Cardiac septum (tissue), 1 donor: ENCODE data around the gene MLC1. TPM values are rescaled to one million over a fixed set of nuclear protein-coding genes. Genes with fewer than 3 reads are reported as not detected.

ENCODE experiments used
- DNase-seq: peaks from one replicate; pipeline ENCODE4 v3.0.0-alpha.2; 2020; ENCODE audit warnings: low spot score
- intact Hi-C: fragments of 100-400 bp; cut with DNase I; formaldehyde crosslinking; loops from one replicate; pipeline ENCODE4 v1.14.0; 2022
- total RNA-seq: library from RNA; stranded (reverse); fragmentation: NEBNext Ultra II Directional; extraction: Animal tissue kit (Norgen Biotek cat#: 25700); gene quantifications from one replicate; pipeline ENCODE4 v1.2.1, GENCODE V29; 2021
- donor health status: DM: no; HTN: no; CAD: no.

The MLC1 gene
- total RNA-seq, 1 donor from 2014 or later, result 0.13 TPM

DNA sequence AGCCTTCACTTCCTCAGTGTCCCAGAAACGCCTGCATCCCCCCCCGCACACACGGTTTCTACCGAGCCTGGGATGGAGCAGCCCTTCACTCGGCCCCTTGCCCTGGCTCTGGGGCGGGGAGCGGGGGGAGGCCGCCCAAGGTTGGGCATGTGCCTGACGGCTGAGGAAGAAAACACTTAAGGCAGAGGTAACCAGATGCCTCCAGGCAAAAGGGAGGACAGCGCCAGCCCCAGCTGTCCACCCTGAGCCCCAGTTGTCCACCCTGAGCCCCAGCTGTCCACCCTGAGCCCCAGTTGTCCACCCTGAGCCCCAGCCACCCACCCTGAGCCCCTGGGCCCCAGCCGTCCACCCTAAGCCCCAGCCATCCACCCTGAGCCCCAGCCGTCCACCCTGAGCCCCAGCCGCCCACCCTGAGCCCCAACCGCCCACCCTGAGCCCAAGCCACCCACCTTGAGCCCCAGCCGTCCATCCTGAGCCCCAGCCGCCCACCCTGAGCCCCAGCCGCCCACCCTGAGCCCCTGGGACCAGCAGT is 23.3 kb downstream of the MLC1 start:
- DNase-seq, result no peak
- intact Hi-C loops, result loop anchor here (10.0 kb wide), 1 partner anchor 63 kb away; no protein-coding TSS in a partner anchor

DNA sequence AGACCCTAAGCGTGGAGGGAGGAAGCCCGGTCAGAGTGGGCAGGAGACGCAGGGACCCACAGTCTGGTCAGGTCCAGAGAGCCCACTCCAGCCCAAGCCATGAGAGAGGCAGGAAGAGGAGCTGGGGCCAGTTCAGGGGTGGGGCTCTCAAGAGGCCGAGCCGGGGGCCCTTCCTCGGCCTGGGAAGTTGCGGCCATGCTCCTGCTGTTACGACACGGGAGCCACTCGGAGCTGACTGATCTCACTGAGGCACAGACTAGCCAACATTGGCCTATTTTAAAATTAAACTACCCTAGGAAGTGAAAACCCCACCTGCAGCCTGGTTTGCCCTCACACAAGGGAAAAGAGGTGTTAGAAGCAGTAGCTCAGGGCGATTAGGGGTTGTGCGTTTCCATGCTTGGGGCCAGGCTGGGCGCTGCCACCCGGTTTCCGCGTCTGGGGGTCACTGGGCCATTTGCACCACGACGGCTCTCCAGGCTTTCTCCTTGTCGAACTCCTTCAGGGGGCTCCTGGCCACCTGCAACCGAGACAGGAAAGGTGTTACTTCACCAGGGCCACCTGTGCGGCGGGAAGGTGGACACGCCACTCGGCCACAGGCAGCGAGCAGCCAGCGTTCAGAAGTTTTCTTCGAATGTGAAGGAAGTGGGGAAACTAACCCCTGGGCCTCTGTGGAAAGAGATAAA is 23.9 kb downstream of the MLC1 start:
- DNase-seq, result no peak
- intact Hi-C loops, result loop anchor here (10.0 kb wide), 1 partner anchor 64 kb away; no protein-coding TSS in a partner anchor

DNA sequence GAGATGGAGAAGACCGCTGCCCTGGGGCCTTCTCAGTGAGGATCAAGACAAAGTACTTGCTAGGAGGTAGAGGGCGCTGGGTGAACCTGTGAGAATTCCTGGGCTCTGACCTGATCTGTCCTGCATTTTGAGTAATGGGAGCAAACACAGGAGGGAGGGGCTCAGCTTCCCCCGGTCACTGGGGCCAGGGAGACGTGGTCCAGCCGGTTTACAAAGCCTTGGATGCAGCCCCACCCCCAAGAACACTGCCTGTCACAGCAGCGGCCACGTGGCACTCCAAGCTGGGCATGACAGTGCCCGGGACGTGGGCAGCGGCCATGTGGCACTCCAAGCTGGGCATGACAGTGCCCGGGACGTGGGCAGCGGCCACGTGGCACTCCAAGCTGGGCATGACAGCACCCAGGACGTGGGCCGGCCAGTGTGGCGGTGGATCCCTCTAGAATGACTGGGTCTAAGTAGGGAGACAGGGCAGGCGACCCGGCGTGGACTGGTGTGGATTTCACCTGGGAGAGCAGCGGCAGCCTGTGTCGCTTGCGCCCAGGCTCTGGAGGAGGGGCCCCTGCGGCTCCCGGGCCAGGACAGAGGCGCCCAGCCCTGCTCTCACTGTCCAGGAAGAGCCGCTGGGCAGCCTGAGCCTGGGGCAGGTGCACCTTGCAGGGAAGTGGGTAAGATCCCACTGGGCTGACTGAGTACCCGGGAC is 24.6 kb downstream of the MLC1 start:
- no peak for DNase-seq

DNA sequence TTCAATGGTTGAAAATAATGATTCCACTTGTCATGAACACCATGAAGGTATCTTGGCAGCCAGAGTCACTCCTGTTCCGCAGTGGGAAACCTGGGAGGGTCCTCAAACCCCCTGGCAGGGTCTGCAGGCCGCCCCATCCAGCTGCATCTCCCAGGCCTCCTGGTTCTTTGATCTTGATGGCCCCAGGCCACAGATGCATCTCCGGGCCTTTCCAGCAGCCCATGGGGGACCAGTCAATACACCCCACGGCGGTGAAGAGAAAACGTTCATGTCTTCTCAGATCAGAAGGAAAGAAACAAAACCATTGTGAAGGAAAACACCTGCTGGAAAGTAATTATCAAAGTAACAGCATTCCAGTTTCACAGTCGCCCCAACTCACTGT is 25.4 kb downstream of the MLC1 start:
- intact Hi-C loops, result loop anchor here (10.0 kb wide), 1 partner anchor 65 kb away; no protein-coding TSS in a partner anchor
- no peak for DNase-seq

More for the DNA sequence above, 24.6 kb downstream of the MLC1 start:
- intact Hi-C loops, result loop anchor here (10.0 kb wide), 1 partner anchor 64 kb away; no protein-coding TSS in a partner anchor

DNA sequence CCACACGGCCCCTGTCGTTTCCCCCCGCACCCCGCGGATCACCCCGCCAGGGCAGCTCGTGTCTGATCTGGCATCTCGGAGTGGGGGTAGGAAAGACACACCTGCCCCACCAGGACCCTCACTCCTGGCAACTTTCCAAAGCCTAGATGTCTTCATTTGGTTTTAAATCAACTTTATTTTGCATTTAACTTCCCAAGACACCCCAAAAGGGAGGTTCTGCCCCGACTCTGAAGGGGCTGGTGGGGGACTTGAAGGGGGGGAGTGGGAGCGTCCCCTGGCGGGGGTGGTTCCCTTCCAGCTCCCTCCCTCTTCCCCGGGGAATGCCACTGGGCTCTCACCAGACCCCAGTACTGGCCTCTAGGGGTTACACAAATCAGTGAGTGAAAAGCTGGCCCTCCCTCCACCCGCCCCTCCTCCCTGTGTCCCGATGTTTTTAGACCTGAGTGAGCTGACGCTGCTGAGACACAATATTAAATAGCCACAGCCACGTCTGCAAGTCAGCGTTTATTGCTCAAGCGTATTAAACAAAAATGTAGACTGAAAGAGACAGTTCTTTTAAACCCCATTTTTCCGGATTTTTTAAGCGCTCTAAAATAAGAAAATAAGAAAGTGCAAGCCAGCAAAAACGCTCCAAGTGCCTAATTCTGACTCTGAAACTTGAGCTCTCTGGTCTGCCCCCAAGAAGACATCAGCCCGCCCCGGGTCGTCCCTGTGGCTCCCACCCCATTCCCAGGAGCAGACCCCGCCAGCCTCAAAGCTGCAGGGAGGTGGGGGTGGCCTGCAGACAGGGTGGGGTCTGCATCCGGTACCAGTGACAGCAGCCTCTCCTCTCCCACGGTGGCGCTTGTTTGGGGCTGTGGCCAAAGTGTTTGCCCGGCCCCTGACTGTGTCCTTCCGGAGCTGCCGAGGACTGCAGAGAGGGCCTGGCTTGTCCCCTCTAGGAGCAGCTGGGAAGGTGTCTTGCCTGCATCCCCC is 26.0 kb downstream of the MLC1 start:
- intact Hi-C loops, result no loop called here

DNA sequence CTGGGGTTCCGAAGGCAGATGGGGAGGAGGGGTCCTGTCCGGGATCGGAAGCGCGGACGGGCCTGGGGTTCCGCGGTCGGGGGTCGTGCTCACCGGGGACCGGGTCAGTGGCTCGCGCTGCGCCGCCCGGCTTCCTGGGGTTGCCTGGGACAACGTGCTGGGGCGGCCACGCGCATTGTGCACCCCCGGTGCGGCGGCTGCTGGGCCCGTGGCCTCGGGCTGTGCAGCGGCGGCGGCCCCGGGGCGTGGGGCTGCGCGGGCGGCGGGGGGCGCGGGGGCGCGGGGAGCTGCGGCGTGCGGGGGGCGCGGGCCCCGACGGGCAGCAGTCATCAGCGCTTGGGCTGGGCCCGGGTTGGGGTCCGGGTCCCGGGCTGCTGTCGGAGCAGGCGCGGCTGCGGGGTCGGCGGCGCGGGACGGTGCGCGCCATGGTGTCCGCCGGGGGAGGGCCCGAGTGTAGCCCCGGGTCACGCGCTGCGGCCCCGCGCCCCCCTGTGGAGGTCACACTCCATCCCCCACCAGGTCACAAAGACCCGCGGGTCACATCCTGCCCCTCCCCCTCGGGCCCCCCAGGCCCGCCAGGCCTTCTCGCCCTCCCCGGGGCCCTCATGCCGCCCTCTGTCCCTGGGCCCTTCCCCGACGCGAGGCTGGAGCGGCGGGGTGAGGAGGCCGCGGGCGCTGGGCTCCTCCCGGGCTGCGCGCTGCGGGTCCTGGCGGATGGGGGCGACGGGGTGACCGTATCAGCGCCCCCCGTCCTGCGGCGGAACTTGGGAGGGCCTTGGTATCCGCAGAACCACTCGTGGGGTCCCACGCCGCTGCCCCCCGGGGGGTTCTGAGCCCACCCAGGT is 26.9 kb downstream of the MLC1 start, which contains the start of gene TTLL8:
Gene TTLL8, minus strand, starts transcription at position 238 of the 845 bp plus-strand sequence.
- intact Hi-C loops, result no loop called here

More for the DNA sequence above, 26.0 kb downstream of the MLC1 start:
- DNase-seq, result no peak

DNA sequence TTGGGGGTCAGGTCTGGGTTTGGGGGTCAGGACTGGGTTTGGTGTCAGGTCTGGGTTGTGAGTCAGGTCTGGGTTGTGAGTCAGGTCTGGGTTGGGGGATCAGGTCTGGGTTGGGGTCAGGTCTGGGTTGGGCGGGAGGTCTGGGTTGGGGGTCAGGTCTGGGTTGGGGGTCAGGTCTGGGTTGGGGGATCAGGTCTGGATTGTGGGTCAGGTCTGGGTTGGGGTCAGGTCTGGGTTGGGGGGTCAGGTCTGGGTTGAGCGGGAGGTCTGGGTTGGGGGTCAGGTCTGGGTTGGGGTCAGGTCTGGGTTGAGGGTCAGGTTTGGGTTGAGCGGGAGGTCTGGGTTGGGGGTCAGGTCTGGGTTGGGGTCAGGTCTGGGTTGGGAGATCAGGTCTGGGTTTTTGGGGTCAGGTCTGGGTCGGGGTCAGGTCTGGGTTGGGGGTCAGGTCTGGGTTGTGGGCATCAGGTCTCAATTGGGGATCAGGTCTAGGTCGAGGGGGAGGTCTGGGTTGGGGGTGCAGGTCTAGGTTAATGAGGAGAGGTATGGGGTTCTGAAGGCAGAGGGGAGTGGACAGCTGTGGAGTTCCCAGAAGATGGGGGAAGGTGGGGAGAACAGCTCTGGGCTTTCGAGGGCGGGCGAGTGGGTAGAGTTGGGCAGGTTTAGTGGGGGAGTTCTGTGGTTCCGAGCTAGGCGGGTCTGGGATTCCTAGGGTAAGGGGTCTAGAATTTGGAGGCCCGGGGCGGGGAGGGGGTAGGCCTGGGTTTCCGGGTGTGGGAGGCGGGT is 27.8 kb downstream of the MLC1 start:
- no peak for DNase-seq
- intact Hi-C loops, result no loop called here

More for the DNA sequence above, 26.9 kb downstream of the MLC1 start, which contains the start of gene TTLL8:
- DNase-seq, result no peak

DNA sequence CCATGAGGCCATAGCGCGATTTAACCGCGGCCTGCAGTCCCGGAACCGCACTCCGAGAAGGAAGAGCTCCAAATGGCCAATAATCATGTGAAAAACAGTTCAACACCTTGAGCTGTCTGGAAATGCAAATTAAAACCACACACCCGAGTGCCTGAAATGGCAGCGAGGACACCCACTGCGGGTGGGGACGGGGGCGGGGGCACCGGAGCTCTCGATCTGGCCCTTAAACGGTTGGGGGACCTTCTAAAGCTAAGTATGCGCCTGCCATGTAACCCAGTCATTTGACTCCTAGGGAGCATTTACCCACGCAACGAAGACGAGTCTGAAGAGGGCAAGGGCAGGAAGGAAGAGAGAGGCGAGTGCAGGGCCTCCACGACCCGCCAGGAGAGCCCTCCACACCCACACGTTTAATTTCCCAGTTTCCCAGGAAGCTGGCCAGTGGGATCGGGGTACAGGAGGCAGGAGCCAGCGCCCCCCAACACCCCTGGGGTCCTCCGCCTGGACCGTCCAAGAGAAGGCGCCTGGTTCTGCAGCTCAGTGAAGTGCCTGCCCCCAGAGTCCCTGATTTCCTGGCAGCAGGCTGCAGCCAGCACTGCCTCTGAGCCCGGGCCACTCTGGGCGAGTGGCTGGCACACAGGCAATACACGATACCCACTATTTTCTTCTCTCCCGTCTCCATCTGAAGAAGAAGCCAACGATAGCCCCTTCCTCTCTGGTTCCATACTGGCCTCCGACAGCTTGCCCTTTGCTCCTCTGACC is 28.8 kb downstream of the MLC1 start:
- intact Hi-C loops, result no loop called here
- no peak for DNase-seq

DNA sequence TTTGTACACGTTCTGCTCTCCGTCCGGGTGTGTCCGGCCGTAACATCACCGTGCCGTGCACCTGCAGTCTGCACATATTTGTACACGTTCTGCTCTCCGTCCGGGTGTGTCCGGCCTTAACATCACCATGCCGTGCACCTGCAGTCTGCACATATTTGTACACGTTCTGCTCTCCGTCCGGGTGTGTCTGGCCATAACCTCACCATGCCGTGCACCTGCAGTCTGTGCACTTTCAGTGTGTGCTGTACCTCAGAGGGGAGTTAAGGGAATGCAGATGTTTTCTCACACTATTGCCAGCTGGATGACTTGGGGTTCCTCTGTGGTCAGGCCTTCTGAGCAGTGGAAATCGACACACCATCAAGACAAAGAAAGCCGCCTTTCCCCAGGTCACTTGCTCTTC is 31.4 kb downstream of the MLC1 start:
- intact Hi-C loops, result no loop called here
- DNase-seq, result no peak

DNA sequence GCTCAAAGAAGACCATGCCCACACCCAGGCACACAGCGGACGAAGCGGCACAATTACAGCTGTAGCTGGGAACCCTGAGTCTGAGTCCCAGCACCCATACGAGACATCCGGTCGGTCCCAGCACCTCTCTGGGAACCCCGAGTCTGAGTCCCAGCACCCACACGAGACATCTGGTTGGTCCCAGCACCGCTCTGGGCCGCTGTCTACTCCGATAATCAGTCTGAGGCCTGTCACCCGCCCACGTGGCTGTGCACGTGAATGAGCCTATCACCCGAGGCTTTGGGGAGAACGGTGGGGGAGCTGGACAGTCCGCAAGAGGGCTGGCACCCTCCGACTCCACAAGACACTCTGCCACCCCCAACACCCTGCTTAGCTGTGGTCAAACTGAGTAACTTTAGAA is 33.3 kb downstream of the MLC1 start:
- intact Hi-C loops, result no loop called here
- DNase-seq, result no peak

DNA sequence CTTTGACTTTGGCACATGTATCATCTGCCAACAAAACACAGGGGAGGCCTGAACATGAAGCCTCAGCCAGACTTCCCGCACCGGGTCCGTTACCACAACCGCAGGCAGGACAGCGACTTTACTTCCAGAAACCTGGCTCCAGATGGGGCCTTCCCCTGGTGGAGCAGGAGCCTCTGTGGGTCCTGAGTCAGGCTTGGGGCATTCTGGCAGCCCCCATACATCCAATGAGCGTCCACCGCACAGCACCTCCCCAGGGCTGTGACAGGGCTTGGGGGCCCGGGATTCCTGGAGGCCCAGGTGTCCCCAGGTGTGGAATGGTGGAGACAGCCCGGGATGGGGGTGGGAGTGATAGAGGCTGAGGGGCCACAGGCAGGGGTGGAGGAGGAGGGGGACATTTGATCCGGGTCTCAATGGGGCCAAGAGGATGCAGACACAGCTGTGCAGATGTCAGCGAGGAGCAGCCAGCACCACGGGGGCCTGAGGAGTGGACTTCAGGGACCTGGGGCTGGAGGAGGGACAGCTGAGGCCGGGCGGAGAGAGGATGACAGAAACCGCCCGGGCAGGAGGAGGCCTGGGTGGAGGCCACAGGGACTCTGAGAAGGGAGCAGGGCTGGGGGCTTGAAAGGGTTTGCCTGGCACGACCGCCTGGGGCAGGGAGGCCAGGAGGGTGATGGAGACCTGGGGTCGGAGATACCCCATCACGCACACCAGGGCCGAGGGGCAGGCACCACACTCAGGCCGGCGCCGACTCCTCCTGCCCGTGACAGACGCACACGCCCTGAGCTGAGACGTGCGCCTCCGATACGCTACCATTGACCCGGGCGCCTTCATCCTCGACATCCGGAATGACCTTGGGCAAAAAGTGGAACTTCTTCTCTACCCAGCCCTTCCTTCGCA is 35.7 kb downstream of the MLC1 start:
- no peak for DNase-seq
- intact Hi-C loops, result no loop called here

DNA sequence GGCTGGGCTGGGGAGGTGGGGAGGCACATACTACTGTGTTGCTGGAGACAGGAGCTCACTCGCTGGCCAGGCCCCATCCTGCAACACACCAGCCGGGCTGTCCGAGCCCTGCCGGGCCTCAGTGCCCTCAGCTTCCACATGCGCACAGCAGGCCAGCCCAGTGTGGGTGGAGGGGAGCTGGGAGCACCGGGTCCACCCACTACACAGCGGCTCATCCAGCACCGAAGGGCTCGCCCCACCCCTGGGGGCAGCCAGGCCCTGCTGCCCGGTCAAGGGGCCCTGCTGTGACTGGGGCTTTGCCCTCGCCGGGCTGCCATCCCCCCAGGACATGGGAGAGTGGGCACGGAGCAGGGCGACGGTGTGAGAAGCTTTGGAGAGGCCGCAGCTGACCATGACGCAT is 36.4 kb downstream of the MLC1 start:
- intact Hi-C loops, result no loop called here
- no peak for DNase-seq

DNA sequence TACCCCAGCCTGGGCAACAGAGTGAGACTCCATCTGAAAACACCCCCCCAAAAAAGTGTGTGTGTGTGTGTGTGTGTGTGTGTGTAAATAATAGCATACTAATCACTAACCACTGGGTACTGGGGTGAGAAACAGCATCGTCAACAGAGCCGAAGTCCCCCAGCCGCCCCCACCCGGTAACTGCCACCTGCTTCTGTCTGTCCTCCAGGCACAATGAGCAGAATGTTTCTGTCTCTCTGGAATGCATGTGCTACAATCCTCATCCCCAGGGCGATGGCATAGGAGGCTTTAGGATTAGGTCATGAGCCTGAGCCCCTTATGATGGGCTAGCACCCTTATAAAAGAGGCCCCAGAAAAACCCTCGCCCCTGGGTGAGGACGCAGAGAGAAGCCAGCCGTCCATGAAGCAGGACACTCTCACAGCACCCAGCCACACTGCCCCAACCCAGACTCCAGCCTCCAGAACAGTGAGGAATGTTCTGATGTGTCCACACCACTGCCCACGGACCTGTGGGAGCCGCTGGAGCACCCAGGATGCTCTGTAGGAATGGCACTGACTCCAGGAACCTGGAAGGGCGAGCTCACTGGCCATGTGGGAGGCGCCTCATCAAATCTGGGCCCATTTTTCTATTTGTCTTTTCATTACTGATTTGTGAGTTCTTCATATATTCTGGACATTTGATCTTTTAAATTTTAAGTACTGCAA is 37.0 kb downstream of the MLC1 start:
- intact Hi-C loops, result no loop called here
- DNase-seq, result no peak

DNA sequence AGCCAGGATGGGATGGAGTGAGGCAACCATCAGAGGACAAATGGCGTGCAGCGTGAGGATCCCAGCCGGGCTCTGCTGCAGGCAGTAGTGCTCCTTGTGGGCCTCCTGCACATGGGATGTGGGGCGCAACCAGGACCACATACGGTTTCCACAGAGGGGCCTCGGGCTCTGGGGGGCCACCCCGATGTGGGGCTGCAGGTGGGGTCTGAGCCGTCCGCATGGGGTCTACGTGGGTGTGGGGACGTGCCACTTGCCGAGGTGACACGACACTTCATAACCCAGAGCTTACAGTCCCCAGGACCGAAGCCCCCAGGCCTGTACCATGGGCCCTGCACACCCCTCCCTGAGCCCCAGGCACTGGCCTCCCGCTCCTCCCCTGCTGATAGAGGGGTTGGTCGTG is 37.9 kb downstream of the MLC1 start:
- intact Hi-C loops, result no loop called here
- no peak for DNase-seq

DNA sequence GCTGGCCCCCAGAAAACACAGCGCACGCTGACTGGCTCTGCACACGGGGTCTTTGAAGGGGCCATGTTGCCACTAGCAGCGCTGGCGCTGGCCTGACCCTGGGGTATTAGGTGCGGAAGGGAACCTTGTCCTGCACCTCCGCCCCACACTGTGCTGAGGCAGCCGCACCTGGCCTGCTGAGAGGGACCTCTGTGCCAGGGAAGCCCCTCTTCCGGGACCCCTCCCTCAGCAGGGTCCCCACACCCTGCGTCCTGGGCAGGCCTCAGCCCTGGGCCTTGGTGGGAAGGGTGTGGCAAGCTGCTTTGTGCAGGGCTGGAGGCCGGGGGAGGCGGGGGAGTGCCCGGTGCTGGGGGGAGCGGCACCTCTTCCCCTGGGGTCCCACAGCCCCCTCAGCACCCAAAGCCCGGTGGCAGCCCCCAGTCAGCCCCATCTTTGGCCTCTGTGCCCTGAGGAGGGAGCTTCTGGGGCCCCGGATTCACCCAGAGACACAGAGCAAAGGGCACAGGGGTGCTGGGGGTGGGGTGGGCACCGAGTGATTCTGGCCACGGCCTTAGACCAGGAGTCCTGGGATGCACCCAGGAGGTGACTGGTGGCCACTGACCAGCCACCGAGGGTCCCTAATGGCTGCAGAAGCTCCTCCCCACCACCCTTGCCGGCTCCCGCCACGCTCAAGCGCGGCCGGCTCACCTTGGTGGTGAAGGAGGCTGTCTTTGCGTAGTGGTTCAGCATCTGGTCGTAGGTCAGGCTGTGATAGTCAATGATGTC is 38.6 kb downstream of the MLC1 start:
- no peak for DNase-seq
- intact Hi-C loops, result no loop called here
